ENCODE data around the gene GNAO1. TPM values are rescaled to one million over a fixed set of nuclear protein-coding genes. Genes with fewer than 3 reads are reported as not detected.

Gene GNAO1
- total and polyA plus RNA-seq, 2 of the 13 experiments (the other 11 are each of a cell fraction or from before 2014, with no cell fraction given), result not detected

DNA sequence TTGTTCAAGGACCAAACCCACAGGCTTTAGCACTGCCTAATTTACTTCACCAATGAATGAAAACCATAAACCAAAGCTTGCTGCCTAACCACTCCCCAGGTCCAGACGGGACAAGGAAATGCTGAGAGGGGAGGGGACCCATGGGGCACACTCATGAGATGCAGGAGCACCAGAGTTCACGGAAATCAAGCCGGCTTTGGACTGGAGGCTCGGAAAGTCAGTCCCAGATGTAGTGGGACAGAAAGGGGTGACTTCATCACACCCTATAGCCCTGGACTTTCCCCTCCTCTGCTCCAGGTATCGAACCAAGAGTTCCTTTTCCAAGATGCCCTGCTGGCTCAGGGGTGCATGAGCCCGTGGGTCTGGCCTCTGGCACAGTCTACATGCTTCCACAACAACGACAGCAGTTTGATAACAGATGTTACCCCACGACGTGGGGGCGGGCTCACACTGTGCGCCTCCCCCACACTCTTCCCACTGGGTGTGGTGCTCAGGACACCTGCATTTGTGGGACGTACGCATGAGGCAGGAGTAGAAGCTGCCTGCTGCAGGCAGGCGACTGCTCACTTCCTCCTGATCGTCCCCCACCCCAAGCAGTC lies 170.9 kb downstream of the GNAO1 start (continued):
- TF ChIP-seq ZNF142 (CRISPR knock-in tag; IDR thresholded peaks at IDR 0.05) (no peak), ZNF772 (CRISPR knock-in tag; IDR thresholded peaks at IDR 0.05) (no peak)

- ATAC-seq (no peak), DNase-seq (ENCODE audit: low spot score) (no peak), FAIRE-seq (no peak)
- no peaks in the 10 kb centered on the region for H4K20me1 ChIP-seq (ENCODE audit: insufficient read depth, low read length)
- H3K9me3 ChIP-seq (ENCODE audit: low read length), result no peaks in the 10 kb centered on the region
- peaks cover 6% of the 10 kb centered on the region; the same call in 1 of the 2 replicates for H3K4me1 ChIP-seq (ENCODE audit: insufficient read depth, low read length)
- H3K79me2 ChIP-seq (ENCODE audit: insufficient read depth, low read length), result no peaks in the 10 kb centered on the region
- intact Hi-C loops (cut with micrococcal nuclease; ENCODE audit: unreplicated experiment) (no loop called here), in situ Hi-C loops (cut with HindIII; ENCODE audit: extremely low pct_ligation_motif_present, low pct_unique_long_range_greater_than_20kb) (no loop called here)
- ChIA-PET POLR2A (no interaction called here), CTCF (ENCODE audit: low intra/inter-chr PET ratio, low total read pairs) (no interaction called here)
- H3K4me2 ChIP-seq (ENCODE audit: low read depth, low read length), result no peak overlapping the region
- 93% methylated on average over 17 of the region's 17 CpGs for WGBS (ENCODE audit: low lambda C conversion rate)
- no peak overlapping the region for H2AFZ ChIP-seq (ENCODE audit: low read length)
- H3K36me3 ChIP-seq (replicated peaks in 1 of 2; ENCODE audit: control insufficient read depth in 1 of 2, insufficient read depth in 2 of 2, low read length in 2 of 2), result peaks cover 29 to 53% of the 10 kb centered on the region in 2 experiments
- H3K9ac ChIP-seq (ENCODE audit: insufficient read depth, low read depth, low read length), result no peak overlapping the region
- H3K27ac ChIP-seq (ENCODE audit: extremely low read length, insufficient read depth, low read length), result no peak overlapping the region
- no peaks in the 10 kb centered on the region for H3K27me3 ChIP-seq (ENCODE audit: control insufficient read depth in 1 of 2, insufficient read depth in 2 of 2, low read length in 2 of 2)
- BruUV-seq (replicated peaks), result no TSS peak
- H3K4me3 ChIP-seq (replicated peaks in 1 of 3; ENCODE audit: insufficient read depth in 1 of 3, low read depth in 2 of 3, low read length in 3 of 3), result no peak overlapping the region
- TF ChIP-seq KLF16 (CRISPR knock-in tag; IDR thresholded peaks at IDR 0.05), result no peak
- TF ChIP-seq ZNF260 (CRISPR knock-in tag; IDR thresholded peaks at IDR 0.05; ENCODE audit: borderline replicate concordance, low read depth), result no peak
- no peak for TF ChIP-seq ZNF383 (CRISPR knock-in tag; IDR thresholded peaks at IDR 0.05; ENCODE audit: borderline replicate concordance)
- no peak for TF ChIP-seq HOMEZ (CRISPR knock-in tag; IDR thresholded peaks at IDR 0.05; ENCODE audit: low read depth)
- TF ChIP-seq PHF8 (CRISPR knock-in tag; IDR thresholded peaks at IDR 0.05), result no peak
- TF ChIP-seq JUNB (CRISPR knock-in tag; IDR thresholded peaks at IDR 0.05; ENCODE audit: borderline replicate concordance), result no peak
- no peak for TF ChIP-seq KDM4B (CRISPR knock-in tag; IDR thresholded peaks at IDR 0.05)
- TF ChIP-seq ZNF160 (CRISPR knock-in tag; IDR thresholded peaks at IDR 0.05), result no peak
- TF ChIP-seq ZNF230 (CRISPR knock-in tag; IDR thresholded peaks at IDR 0.05), result no peak
- TF ChIP-seq FOSL2 (CRISPR knock-in tag; IDR thresholded peaks at IDR 0.05), result no peak
- no peak for TF ChIP-seq ZNF543 (CRISPR knock-in tag; IDR thresholded peaks at IDR 0.05)
- TF ChIP-seq ETV5 (CRISPR knock-in tag; IDR thresholded peaks at IDR 0.05; ENCODE audit: borderline replicate concordance), result no peak
- no peak for TF ChIP-seq TCF7L2 (IDR thresholded peaks at IDR 0.05; ENCODE audit: low read depth, low read length)
- TF ChIP-seq, protein P1, sequence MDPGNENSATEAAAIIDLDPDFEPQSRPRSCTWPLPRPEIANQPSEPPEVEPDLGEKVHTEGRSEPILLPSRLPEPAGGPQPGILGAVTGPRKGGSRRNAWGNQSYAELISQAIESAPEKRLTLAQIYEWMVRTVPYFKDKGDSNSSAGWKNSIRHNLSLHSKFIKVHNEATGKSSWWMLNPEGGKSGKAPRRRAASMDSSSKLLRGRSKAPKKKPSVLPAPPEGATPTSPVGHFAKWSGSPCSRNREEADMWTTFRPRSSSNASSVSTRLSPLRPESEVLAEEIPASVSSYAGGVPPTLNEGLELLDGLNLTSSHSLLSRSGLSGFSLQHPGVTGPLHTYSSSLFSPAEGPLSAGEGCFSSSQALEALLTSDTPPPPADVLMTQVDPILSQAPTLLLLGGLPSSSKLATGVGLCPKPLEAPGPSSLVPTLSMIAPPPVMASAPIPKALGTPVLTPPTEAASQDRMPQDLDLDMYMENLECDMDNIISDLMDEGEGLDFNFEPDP (CRISPR knock-in tag; conservative IDR thresholded peaks at IDR 0.05), result no peak
Measured at GRCh38 chr16:56362706-56363105, 171.4 kb downstream of the GNAO1 start.

Data from HepG2 (cell line).